ENCODE measurements around the gene NOL4L.

- TF ChIP-seq CTCF (IDR thresholded peaks at IDR 0.05; ENCODE audit: low read length): no peak
- no peak for TF ChIP-seq EZH2 (IDR thresholded peaks at IDR 0.05; ENCODE audit: borderline replicate concordance, low read length)
Measured at GRCh38 chr20:32557319-32557718, 27.8 kb downstream of the NOL4L start.
